Left forelimb (tissue), 1 donor: ENCODE results near the gene CAPS.
"Not testable (repeated sequence)": the region's sequence is repeated elsewhere in the genome, so short reads cannot be mapped to it uniquely, and the experiment has no call there.

ENCODE experiments used
- DNase-seq: peaks from one replicate; pipeline ENCODE4 v3.0.0-alpha.2; 2018; ENCODE audit warnings: low spot score

CAPS gene

GRCh38 chr19:5957170-5957569, 43.1 kb downstream of the CAPS start:
- DNase-seq: no peak

- no peak for DNase-seq
Measured at GRCh38 chr19:5958074-5958850, 44.2 kb downstream of the CAPS start.

DNA sequence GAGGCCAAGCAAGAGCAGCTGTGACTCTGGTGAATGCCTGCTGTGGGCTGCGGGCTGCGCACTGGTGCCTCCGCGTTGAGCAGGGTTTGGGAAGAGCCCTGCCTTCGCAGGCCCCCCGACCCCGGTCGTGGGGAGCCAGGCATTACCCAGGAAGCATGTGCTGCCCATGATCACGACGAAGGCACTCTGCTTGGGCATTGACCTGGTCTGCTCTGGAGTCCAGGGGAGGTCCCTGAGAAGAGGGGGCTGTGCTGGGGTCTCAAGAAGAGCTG, 44.7 kb downstream of the CAPS start:
- no peak for DNase-seq

GRCh38 chr19:5959260-5960004, 45.4 kb downstream of the CAPS start:
- no peak for DNase-seq

DNA sequence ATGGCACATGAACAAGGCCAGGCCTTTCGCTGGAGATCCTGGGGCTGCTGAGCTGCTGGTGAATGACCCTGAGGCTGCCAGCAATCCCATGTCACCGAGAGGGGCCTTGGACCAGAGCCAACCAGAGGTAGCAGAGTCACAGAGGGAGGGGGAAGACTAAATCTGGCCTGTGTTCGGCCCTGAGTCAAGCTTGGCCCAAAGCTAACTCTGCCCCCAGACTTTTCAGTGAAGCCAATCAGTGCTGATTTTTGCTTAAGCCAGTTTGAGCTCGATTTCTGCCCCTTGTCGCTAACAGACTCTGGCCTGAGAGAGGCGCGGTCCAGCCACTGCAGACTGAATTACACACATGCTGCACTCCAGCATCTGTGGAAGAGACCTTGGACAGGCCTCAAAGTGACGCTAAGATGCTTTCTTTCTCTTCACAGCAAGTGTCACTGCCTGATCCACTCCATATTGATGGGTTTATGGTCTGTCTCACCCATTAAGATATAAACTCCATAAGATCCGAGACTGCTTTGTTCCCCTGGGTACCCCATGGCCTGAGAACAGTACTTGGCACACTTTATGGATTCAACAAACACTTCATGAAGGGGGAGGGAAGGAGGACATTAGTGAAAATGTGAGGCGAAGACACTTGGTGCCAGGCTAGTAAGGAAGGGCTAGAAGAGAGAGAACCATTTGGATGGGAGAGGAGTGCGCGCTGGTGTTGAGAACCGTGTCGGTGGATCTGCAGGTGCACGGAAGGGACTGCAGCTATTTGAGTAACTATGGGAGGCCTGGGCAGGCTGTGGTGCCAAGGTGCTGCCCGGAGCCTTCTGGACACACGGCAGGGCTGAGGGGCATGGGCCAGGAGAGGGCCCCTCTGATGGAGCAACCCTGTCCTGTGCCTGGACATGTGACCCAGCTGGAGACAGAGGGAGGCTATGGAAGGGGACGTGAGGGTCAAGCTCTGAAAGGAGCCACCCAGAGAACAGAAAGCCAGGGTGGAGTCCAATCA, 46.2 kb downstream of the CAPS start:
- DNase-seq: no peak

- DNase-seq: not testable (repeated sequence)
Measured at GRCh38 chr19:5961641-5961968, 47.6 kb downstream of the CAPS start.

- DNase-seq: no peak
Measured at GRCh38 chr19:5961969-5962945, 48.2 kb downstream of the CAPS start.

- DNase-seq: not testable (repeated sequence)
Measured at GRCh38 chr19:5963259-5963658, 49.2 kb downstream of the CAPS start.

DNA sequence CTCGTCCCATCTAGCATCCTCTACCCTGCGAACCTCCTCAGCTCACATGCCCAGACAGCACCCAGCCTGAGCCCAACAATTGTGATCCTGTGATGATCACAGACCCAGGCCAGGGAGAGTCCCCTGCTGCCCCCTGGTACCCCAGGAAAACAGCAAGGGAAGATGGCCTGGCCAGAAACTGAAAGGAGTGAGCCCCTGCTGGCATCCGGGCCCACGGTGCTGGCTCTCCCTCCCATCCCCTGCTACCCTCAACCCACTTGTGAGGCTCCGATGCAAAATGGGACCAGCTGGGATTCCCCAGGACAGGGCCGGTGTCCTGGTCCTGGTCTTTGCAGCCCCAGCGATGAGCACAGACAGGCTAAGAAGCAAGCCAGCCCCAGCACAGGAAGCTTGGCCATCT, 49.8 kb downstream of the CAPS start:
- no peak for DNase-seq

DNA sequence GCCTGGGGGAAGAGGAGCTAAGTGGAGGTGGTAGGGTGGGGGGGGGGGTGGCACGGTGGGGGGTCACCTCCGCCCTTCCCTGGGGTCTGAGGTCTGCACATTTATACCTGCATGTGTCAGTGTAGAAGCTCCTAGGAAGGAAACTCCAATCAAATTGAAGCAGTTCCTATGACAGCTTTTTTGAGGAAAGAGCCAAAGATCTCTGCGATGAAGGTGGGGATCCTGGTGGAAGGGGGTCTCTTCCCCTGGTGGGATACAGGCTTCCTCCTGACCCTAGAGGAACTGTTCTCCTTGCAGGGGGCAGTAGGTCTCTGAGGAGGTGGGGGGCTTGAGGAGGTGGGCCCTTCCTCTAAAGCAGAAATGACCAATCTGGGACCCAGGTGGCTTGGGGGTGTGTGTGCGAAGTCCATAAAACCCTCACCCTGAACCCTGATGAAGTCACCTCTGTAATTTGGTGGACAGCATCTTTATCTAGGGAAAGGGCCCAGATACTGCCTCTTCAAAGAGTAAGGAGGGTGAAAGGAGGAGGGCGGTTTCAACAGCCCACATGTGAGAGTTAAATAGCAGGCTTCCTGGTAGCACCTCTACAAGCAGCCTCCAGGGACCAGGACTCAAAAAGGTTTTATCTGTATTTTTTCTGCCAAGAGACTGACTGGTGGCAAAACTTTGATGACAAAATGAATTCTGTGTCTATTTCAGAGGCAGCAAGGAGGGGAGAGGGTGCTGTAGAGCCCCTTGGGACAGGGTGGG, 50.9 kb downstream of the CAPS start:
- no peak for DNase-seq
